ENCODE data around the gene CBLB.

The CBLB gene

GRCh38 chr3:105613120-105613519, 255.7 kb downstream of the CBLB start:
- no peak for DNase-seq

DNA sequence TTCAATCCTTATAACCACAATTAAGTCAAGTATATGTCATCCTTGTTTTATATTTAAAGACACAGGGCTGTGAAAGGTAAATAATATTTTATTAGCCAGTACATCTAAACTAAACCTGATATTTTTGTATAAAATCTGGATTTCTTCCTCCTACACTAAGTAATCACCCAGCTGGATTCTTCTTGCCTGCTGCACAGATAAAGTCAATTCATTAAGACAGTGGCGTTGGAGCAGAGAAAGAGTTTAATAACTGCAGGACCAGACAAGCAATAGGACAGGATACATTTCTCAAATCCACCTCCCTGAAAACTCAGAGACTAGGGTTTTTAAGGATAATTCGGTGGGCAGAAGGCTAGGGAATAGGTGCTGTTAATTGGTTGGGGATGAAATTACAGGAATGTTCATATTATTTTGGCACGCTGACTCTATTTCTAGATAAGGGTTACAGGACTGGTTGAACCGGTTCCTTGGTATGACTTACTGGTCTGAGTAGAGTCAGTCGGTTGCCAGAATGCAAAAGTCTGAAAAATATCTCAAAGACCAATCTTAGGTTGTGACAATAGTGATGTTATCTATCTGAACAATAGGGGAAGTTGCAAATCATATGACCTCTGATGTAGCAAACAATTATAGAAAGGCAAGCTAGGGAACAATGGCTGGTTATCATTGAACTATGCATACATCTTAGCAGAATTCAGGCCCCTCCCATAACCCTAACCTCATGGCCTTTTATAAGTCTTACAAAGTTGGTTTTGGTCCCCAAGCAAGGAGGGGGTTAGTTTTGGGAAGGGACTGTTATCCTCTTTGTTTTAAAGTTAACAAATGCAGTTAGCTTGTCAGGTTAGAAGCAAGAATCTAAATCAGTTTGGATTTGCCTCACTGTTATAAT, 257.3 kb downstream of the CBLB start:
- DNase-seq, result no peak

- peak in 1 of 2 experiments; percentile 12 for DNase-seq
These were observed 258.3 kb downstream of the CBLB start for GRCh38 chr3:105610473-105610872.

DNA sequence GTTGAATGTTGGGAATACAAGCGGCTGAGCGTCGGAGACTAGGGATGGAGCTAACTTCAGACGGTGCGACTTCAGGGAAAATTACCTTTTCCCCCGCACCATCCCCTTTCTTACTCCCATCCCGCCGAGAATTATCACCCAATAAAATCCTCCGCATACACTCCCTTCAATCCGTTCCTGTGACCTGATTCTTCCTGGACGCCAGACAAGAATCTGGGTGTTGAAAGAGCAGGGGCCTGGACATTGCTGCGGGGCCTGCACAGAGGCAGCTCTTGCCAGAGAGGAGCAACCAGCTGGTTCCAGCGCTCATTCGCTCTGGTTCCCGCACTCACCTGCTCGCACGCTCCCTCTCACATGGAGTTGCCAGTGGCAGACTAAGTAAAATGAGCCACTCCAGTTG, 260.2 kb downstream of the CBLB start:
- DNase-seq, result no peak

GRCh38 chr3:105606016-105606415, 262.8 kb downstream of the CBLB start:
- DNase-seq, result no peak

All from SHP77 (cell line).